IMR-90 (cell line): Measurements from ENCODE around the gene TAF1L. TPM values are rescaled to one million over a fixed set of nuclear protein-coding genes. Genes with fewer than 3 reads are reported as not detected.

ENCODE experiments used
- ATAC-seq: fragments of 200-7000 bp; cut with Tn5 transposase; 2 replicates; pipeline ENCODE4 v1.9.1; 2020; ENCODE audit warnings: low read depth, mild to moderate bottlenecking, moderate library complexity
- BruUV-seq: library from RNA; stranded (reverse); fragments of 400-500 nt; replicated peaks from 2 replicates; lab custom pipeline; 2021; lab: Mats Ljungman, UMichigan
- CTCF ChIA-PET: fragments of 300-600 bp; formaldehyde crosslinking; extraction: SDS; loops from one replicate; lab custom pipeline; 2021; ENCODE audit warnings: antibody characterized with exemption; lab: Yijun Ruan, JAX
- POLR2A ChIA-PET: fragments of 300-600 bp; sonication (Branson Sonifier 250); formaldehyde crosslinking; loops from one replicate; lab custom pipeline; 2022; ENCODE audit warnings: antibody characterized with exemption; ENCODE audit not compliant: unreplicated experiment; lab: Charles Lee
- DNase-seq: peaks from one replicate; pipeline ENCODE4 v3.0.0; 2013
- H2AFZ ChIP-seq: replicated peaks from 2 replicates; pipeline ENCODE3; 2013; ENCODE audit warnings: low read length, mild to moderate bottlenecking; ENCODE audit not compliant: poor library complexity
- H2AK5ac ChIP-seq: 2 replicates; pipeline ENCODE4 v1.6.1; 2013; ENCODE audit warnings: low read depth, low read length, inconsistent platforms
- H2AK9ac ChIP-seq: replicated peaks from 2 replicates; pipeline ENCODE3; 2013; ENCODE audit warnings: mild to moderate bottlenecking, low read depth, low read length, moderate library complexity; ENCODE audit not compliant: poor library complexity
- H2BK120ac ChIP-seq: 2 replicates; pipeline ENCODE4 v1.6.1; 2013; ENCODE audit warnings: low read depth, low read length, inconsistent platforms
- H2BK15ac ChIP-seq: 3 replicates; pipeline ENCODE4 v1.6.1; 2013; ENCODE audit warnings: low read depth, low read length, inconsistent platforms
- H2BK20ac ChIP-seq: 2 replicates; pipeline ENCODE4 v1.6.1; 2013; ENCODE audit warnings: low read depth, mild to moderate bottlenecking, inconsistent platforms, low read length, moderate library complexity
- H2BK5ac ChIP-seq: 2 replicates; pipeline ENCODE4 v1.6.1; 2013; ENCODE audit warnings: mild to moderate bottlenecking, low read depth, low read length, inconsistent platforms; ENCODE audit not compliant: poor library complexity, severe bottlenecking
- H3K14ac ChIP-seq: replicated peaks from 2 replicates; pipeline ENCODE4 v1.6.1; 2013; ENCODE audit warnings: low read depth, low read length, inconsistent platforms
- H3K18ac ChIP-seq: 2 replicates; pipeline ENCODE4 v1.6.1; 2013; ENCODE audit warnings: low read depth, low read length, control low read depth
- H3K23ac ChIP-seq: 2 replicates; pipeline ENCODE4 v1.6.1; 2013; ENCODE audit warnings: low read depth, low read length, inconsistent platforms
- H3K27ac ChIP-seq: 2 replicates; pipeline ENCODE4 v1.5.1; 2013; ENCODE audit warnings: mild to moderate bottlenecking, control low read depth, low read length; ENCODE audit not compliant: insufficient read depth
- H3K27me3 ChIP-seq: 2 replicates; pipeline ENCODE4 v1.6.1; 2013; ENCODE audit warnings: low read length; ENCODE audit not compliant: control insufficient read depth, insufficient read depth
- H3K36me3 ChIP-seq: 2 replicates; pipeline ENCODE4 v1.6.1; 2013; ENCODE audit warnings: low read length, mixed read lengths; ENCODE audit not compliant: control insufficient read depth, insufficient read depth
- H3K4ac ChIP-seq: 2 replicates; pipeline ENCODE4 v1.6.1; 2013; ENCODE audit warnings: low read depth, low read length, inconsistent platforms
- H3K4me1 ChIP-seq: 2 replicates; pipeline ENCODE4 v1.6.1; 2013; ENCODE audit warnings: low read length, mixed read lengths; ENCODE audit not compliant: control insufficient read depth, insufficient read depth
- H3K4me2 ChIP-seq: 2 replicates; pipeline ENCODE4 v1.6.1; 2013; ENCODE audit warnings: low read depth, mild to moderate bottlenecking, control low read depth, low read length, moderate library complexity
- H3K4me3 ChIP-seq: 2 replicates; pipeline ENCODE4 v1.5.1; 2013; ENCODE audit warnings: low read depth, mild to moderate bottlenecking, control low read depth, low read length, moderate library complexity; ENCODE audit not compliant: insufficient read depth
- H3K56ac ChIP-seq: 2 replicates; pipeline ENCODE4 v1.6.1; 2013; ENCODE audit warnings: low read length, inconsistent platforms; ENCODE audit not compliant: insufficient read depth; ENCODE audit errors: extremely low read depth
- H3K79me1 ChIP-seq, 2 experiments: 2 replicates each; pipeline ENCODE4 v1.6.1; 2013; ENCODE audit warnings: low read length in 2 of 2, inconsistent platforms in 1 of 2, low read depth in 1 of 2
- H3K9ac ChIP-seq: 2 replicates; pipeline ENCODE4 v1.6.1; 2013; ENCODE audit warnings: low read depth, low read length, control low read depth
- H3K9me1 ChIP-seq: 2 replicates; pipeline ENCODE4 v1.6.1; 2013; ENCODE audit warnings: low read length, inconsistent platforms; ENCODE audit not compliant: insufficient read depth
- H3K9me3 ChIP-seq: 2 replicates; pipeline ENCODE4 v1.6.1; 2013; ENCODE audit warnings: low read length; ENCODE audit not compliant: control insufficient read depth, insufficient read depth
- H4K20me1 ChIP-seq: 2 replicates; pipeline ENCODE4 v1.6.1; 2013; ENCODE audit warnings: low read length, inconsistent platforms; ENCODE audit not compliant: insufficient read depth
- H4K5ac ChIP-seq: 2 replicates; pipeline ENCODE4 v1.6.1; 2013; ENCODE audit warnings: mild to moderate bottlenecking, low read depth, low read length, control low read depth
- H4K8ac ChIP-seq, 2 experiments: 2 replicates each; pipeline ENCODE4 v1.6.1; 2013; ENCODE audit warnings: low read depth in 2 of 2, low read length in 2 of 2, control low read depth in 1 of 2, inconsistent platforms in 1 of 2
- H4K91ac ChIP-seq: 2 replicates; pipeline ENCODE4 v1.6.1; 2013; ENCODE audit warnings: low read depth, low read length, inconsistent platforms; ENCODE audit not compliant: insufficient read depth
- CEBPB ChIP-seq: IDR thresholded peaks from 2 replicates; pipeline ENCODE4 v1.6.1; 2012; ENCODE audit warnings: low read depth, low read length, improper control_type of control experiment
- CHD1 ChIP-seq: IDR thresholded peaks from 2 replicates; pipeline ENCODE4 v1.6.1; 2012; ENCODE audit warnings: low read depth, low read length, improper control_type of control experiment
- FOS ChIP-seq: fragments of 150-350 bp; IDR thresholded peaks from 2 replicates; pipeline ENCODE4 v1.6.1; 2016; ENCODE audit warnings: low read depth, low read length
- MAZ ChIP-seq: IDR thresholded peaks from 2 replicates; pipeline ENCODE4 v1.6.1; 2012; ENCODE audit warnings: low read depth, mild to moderate bottlenecking, low read length, improper control_type of control experiment, moderate library complexity, borderline replicate concordance
- NFE2L2 ChIP-seq: fragments of 150-350 bp; IDR thresholded peaks from 2 replicates; pipeline ENCODE4 v1.6.1; 2016; ENCODE audit warnings: low read depth, mild to moderate bottlenecking, low read length
- POLR2A ChIP-seq: IDR thresholded peaks from 2 replicates; pipeline ENCODE4 v1.6.1; 2012; ENCODE audit warnings: mild to moderate bottlenecking, low read depth, low read length
- RAD21 ChIP-seq: IDR thresholded peaks from 2 replicates; pipeline ENCODE4 v1.6.1; 2012; ENCODE audit warnings: low read length, improper control_type of control experiment
- RCOR1 ChIP-seq: IDR thresholded peaks from 2 replicates; pipeline ENCODE4 v1.6.1; 2012; ENCODE audit warnings: mild to moderate bottlenecking, low read length, improper control_type of control experiment; ENCODE audit not compliant: insufficient replicate concordance
- WGBS, 2 experiments: methylation state at CpG; one replicate each; pipeline versions ENCODE4 v1.1.5 to v1.1.7; 2013; ENCODE audit warnings: missing lambda C conversion rate in 2 of 2; ENCODE audit not compliant: insufficient read length in 1 of 2; ENCODE audit errors: extremely low coverage in 2 of 2; 5-methylcytosine and 5-hydroxymethylcytosine counted together
- dilution Hi-C: fragments of 300-500 bp; cut with HindIII; formaldehyde crosslinking; loops from one replicate; pipeline ENCODE4 v1.14.3; 2018; ENCODE audit warnings: low sequenced_read_pairs; ENCODE audit not compliant: unreplicated experiment
- in situ Hi-C: fragments of 300-500 bp; cut with MboI; formaldehyde crosslinking; loops from 3 replicates; pipeline ENCODE4 v1.14.3; 2019; ENCODE audit warnings: low sequenced_read_pairs, inconsistent platforms, mixed read lengths
- intact Hi-C: fragments of 100-400 bp; cut with micrococcal nuclease; formaldehyde crosslinking; loops from 2 replicates; pipeline ENCODE4 v1.10.0; 2022
- polyA plus RNA-seq, 3 experiments: library from polyadenylated mRNA; depleted of rRNA; stranded (reverse); fragments of >200 nt; gene quantifications; 2 replicates each; pipeline ENCODE4 v1.2.3, GENCODE V29; 2012; ENCODE audit warnings: low replicate concordance in 1 of 3
- total RNA-seq: library from RNA; depleted of rRNA; stranded (reverse); fragments of >200 nt; gene quantifications from 2 replicates; pipeline ENCODE4 v1.2.3, GENCODE V29; 2012
- TF ChIP-seq, protein P1 (sequence below): fragments of 150-350 bp; IDR thresholded peaks from 2 replicates; pipeline ENCODE4 v1.6.1; 2016; ENCODE audit warnings: low read depth, mild to moderate bottlenecking, low read length, moderate library complexity, borderline replicate concordance
- TF ChIP-seq, protein P2 (sequence below): conservative IDR thresholded peaks from 2 replicates; pipeline ENCODE4 v1.5.1; 2012; ENCODE audit warnings: mild to moderate bottlenecking, low read depth, low read length, improper control_type of control experiment

The TAF1L gene
- total and polyA plus RNA-seq, 2 of the 4 experiments (the other 2 are of a cell fraction) = not detected

DNA sequence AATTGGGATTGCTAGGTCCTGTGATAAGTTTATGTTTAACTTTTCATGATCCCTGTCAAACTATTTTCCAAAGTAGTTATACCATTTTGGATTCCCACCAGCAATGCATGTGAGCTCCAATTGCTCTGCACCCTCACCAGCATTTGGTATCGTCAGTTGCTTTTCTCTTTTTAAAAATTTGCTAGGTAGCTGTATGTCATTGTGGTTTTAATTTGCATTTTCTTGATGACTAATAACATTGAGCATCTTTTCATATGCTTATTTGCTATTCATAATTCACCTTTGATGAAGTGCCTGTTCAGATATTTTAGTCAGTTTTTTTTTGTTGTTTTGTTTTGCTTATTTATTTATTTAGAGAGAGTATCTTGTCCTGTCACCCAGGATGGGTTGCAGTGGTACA is 12.5 kb downstream of the TAF1L start:
- CTCF ChIA-PET = no interaction called here
- Histone ChIP-seq H4K5ac (no peak overlapping the region), H3K27ac (no peak overlapping the region), H3K4ac (no peak overlapping the region), H4K8ac (no peak overlapping the region), H2BK15ac (no peak overlapping the region), H3K9me3 (no peaks in the 10 kb centered on the region), H3K9ac (no peak overlapping the region), H3K27me3 (no peaks in the 10 kb centered on the region; the same call in 1 of the 2 replicates), H3K79me1 (no peaks in the 10 kb centered on the region), H3K4me2 (no peak overlapping the region), H3K56ac (no peak overlapping the region), H2BK5ac (no peak overlapping the region), H3K18ac (no peak overlapping the region), H3K36me3 (no peaks in the 10 kb centered on the region), H3K9me1 (no peaks in the 10 kb centered on the region), H2AFZ (no peak overlapping the region), H3K23ac (no peak overlapping the region), H2AK9ac (no peak overlapping the region), H2BK20ac (no peak overlapping the region), H4K20me1 (no peaks in the 10 kb centered on the region), H4K91ac (no peak overlapping the region), H2AK5ac (no peak overlapping the region), H3K4me1 (no peaks in the 10 kb centered on the region), H3K4me3 (no peak overlapping the region), H2BK120ac (no peak overlapping the region), H3K14ac (no peak overlapping the region)
- TF ChIP-seq CEBPB (no peak), RCOR1 (no peak), CHD1 (no peak), FOS (no peak), RAD21 (no peak), NFE2L2 (no peak), POLR2A (no peak), MAZ (no peak)
- TF ChIP-seq, protein P1, sequence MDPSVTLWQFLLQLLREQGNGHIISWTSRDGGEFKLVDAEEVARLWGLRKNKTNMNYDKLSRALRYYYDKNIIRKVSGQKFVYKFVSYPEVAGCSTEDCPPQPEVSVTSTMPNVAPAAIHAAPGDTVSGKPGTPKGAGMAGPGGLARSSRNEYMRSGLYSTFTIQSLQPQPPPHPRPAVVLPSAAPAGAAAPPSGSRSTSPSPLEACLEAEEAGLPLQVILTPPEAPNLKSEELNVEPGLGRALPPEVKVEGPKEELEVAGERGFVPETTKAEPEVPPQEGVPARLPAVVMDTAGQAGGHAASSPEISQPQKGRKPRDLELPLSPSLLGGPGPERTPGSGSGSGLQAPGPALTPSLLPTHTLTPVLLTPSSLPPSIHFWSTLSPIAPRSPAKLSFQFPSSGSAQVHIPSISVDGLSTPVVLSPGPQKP = no peak
- TF ChIP-seq, protein P2, sequence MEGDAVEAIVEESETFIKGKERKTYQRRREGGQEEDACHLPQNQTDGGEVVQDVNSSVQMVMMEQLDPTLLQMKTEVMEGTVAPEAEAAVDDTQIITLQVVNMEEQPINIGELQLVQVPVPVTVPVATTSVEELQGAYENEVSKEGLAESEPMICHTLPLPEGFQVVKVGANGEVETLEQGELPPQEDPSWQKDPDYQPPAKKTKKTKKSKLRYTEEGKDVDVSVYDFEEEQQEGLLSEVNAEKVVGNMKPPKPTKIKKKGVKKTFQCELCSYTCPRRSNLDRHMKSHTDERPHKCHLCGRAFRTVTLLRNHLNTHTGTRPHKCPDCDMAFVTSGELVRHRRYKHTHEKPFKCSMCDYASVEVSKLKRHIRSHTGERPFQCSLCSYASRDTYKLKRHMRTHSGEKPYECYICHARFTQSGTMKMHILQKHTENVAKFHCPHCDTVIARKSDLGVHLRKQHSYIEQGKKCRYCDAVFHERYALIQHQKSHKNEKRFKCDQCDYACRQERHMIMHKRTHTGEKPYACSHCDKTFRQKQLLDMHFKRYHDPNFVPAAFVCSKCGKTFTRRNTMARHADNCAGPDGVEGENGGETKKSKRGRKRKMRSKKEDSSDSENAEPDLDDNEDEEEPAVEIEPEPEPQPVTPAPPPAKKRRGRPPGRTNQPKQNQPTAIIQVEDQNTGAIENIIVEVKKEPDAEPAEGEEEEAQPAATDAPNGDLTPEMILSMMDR = no peak
- no peak for DNase-seq
- POLR2A ChIA-PET = no interaction called here
- intact Hi-C loops = no loop called here
- WGBS, 2 experiments = no CpG with 5 or more reads among the region's 1 CpG
- in situ Hi-C loops = no loop called here
- dilution Hi-C loops = no loop called here
- no peak for ATAC-seq
- BruUV-seq = no TSS peak
